ENCODE measurements around the gene MTMR10.

The MTMR10 gene

GRCh38 chr15:30991255-30992235 is at the start of gene MTMR10:
TSS of gene MTMR10 (minus strand) at chr15:30991628. CDS start at chr15:30991506, 122 bp downstream.
- peak; percentile 65 for DNase-seq

GRCh38 chr15:31040611-31041010 is 49.2 kb upstream of the MTMR10 start:
- no peak for DNase-seq

DNA sequence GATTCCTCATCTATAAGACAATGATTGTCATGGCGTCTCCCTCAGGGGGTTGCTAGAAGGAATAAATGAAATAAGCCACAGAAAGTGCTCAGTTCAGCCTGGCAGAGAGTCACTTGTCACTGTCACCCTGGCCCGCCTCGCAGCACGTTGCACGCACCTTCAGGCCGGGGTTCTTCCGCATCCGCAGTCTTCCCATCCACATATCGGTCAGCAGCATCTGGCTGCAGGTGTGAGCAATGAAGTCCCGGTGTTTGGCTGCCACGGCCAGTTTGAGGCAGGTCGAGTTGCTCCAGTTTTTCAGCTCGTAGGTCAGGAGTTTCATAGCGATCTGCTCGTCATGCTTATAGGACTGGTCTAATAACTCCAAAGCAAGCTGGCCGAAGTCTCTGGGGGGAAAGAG is 48.5 kb upstream of the MTMR10 start:
- no peak for DNase-seq

GRCh38 chr15:31037731-31038477 is 46.5 kb upstream of the MTMR10 start:
- no peak for DNase-seq

- no peak for DNase-seq
Observed at GRCh38 chr15:31036783-31037182, 45.4 kb upstream of the MTMR10 start.

GRCh38 chr15:31035610-31036009 is 44.2 kb upstream of the MTMR10 start:
- DNase-seq, result no peak

DNA sequence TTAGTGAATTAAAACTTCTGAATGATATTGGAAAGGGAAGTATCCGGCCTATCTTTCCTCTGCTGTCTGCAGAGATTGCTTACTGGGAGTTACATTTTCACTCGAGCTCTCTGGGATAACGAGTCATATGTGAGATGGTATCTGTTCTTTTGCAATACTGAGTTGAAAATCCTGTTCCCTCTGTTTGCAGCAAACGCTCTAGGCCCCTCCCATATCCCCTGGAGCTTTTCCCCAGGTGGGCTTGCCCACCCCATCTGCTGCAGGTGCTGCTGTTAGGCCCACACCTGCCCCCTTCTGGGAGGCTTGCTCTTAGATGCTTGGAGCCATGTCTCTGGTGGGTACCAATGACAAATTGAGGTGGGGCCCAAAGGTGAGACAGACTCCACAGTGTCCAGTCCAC is 42.7 kb upstream of the MTMR10 start:
- DNase-seq, result no peak

DNA sequence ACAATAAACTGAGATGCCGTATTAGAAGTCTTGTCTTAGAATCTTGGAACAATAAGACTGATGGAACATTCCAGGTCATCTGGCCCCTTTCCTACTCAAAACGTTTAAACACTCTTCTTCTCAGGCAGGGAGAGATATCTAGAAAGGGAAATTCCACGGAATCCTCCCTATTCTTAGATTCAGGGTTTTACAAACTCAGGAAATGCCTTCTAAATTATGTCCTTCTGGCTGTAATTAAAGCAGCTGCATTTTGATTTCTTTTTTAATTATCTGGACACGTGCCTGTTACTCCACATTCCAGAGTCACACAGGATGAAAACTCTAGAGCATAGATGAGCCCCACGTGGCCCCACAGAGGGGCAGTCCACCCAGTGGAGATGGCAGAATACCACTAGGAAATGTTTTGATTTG is 41.5 kb upstream of the MTMR10 start:
- DNase-seq, result no peak

DNA sequence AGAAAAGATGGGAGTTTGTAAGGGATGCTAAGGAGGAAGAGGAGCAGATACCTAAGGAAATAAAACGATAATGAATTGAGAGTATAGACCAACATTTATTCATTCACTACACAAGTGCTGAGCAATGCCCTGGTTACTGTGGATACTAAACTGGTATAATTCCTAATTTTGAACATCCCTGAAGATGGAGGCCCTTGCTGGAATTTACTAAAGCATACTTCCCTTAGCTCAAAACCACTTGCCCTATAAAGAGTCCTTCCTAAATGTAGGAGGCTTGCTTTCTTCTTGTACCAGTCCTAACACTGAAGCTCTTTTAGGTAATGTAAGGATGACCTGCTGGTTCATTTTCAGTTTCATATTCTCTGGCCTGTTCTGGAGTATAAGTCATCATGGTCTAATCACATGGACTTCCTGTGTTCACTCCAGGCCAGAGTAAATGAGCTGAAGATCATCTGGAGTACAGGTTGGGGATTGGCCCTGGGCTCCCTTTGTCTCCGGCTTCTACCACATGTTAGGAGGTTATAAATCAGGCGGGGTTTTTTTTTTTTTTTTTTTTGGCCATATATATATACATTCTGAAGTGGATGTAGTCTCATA is 40.1 kb upstream of the MTMR10 start:
- no peak for DNase-seq

GRCh38 chr15:31027910-31028578 is 36.6 kb upstream of the MTMR10 start:
- no peak for DNase-seq

DNA sequence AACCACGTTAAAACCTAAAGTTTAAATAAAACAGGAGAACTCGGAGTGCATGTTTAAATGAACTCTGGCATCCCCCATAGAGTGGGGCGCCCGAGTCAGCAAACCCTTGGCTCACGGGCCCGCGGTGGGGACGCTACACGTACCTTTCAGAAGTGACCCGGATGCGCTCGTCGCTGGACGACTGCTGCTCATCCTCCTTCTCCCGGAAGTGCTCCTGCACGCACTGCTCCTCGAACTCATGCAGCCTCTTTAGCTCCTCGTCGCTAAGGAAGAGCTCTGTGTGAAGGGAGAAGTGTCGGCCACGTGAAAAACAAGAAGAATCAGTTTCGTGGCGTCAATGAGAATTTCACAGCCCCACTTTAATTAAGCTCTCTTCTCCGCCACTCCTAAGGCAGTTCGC is 34.6 kb upstream of the MTMR10 start:
- no peak for DNase-seq

- no peak for DNase-seq
Observed at GRCh38 chr15:31024979-31025378, 33.6 kb upstream of the MTMR10 start.

DNA sequence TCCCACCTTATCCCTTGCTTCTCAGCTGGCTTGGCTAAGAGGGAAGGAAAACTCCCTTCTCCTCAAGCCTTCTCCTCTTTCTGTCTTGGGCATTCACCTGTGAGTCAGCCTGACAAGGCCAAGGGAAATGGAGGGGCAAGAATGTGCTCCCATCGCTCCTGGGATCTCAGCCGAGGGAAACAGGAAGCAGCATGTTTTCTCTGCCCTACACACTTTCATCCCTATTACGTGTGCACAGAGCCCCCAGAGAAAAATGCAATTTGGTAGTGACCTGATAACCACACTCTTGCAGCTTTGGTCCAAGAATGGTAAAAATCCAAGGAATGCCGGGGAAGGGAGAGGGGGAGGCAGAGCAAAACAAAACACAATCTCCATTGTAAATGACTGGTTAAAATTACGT is 32.9 kb upstream of the MTMR10 start:
- DNase-seq, result no peak

DNA sequence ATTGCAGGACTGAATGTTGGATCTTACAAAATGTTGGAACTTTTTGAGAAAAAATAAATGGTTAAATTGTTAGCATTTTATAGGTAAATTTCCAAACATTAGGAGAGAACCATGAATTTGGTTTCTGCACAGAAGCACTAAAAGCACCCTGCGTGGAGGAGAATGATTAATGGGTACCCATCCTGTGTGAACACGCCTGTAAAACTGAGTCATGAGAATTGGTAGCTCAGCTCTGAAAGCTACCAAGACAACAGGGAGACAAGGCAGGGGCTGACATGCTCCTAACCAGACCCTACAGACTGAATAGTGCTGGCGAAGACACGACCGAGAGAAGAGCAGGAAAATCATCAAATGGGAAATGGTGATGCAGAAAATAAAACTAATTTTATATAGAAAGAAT is 32.4 kb upstream of the MTMR10 start:
- DNase-seq, result no peak

- DNase-seq, result no peak
Observed at GRCh38 chr15:31021067-31021665, 29.7 kb upstream of the MTMR10 start.

- DNase-seq, result no peak
Observed at GRCh38 chr15:31020542-31020941, 29.1 kb upstream of the MTMR10 start.

DNA sequence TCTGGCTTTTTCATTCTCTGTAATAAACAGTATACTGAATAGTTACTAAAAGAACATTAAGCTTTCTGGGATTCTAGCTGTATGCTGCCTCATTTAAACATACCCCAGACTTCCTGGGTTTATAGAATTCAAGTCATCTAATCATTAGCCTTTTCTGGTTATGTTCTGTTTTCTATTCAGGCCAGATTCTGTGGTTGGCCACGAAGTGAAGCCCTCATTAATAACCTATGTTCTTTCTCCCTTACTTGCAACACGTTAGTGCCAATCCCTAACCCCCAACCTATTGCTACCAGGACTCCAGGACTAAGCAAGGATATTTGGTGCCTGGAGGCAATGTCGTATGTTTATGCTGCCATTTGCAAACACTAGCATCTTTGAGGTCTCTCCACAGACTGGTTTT is 28.6 kb upstream of the MTMR10 start:
- DNase-seq, result no peak

GRCh38 chr15:31017311-31017710 is 25.9 kb upstream of the MTMR10 start:
- no peak for DNase-seq

DNA sequence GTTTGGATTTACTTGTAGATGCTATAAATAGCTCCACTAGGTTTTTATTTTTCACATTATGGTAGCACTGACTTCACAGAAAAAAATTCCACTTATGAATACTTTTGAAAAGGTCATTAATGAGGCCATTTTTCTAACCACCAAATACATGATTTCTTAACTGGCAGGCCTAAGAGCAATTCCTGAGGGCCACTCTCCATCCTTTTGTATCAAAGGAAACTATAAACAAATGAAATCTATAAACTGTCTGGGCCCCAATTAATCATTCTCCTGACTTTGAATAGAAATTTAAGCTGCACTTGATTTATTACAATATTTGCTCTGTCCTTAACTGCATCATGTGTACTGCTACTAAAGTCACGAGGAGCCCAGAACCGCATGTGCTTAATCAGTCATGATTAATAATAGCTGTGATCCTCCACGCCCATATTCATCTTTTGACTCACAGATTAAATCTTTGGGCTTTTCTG is 25.1 kb upstream of the MTMR10 start:
- no peak for DNase-seq

GRCh38 chr15:31014608-31014925 is 23.1 kb upstream of the MTMR10 start:
- no peak for DNase-seq

DNA sequence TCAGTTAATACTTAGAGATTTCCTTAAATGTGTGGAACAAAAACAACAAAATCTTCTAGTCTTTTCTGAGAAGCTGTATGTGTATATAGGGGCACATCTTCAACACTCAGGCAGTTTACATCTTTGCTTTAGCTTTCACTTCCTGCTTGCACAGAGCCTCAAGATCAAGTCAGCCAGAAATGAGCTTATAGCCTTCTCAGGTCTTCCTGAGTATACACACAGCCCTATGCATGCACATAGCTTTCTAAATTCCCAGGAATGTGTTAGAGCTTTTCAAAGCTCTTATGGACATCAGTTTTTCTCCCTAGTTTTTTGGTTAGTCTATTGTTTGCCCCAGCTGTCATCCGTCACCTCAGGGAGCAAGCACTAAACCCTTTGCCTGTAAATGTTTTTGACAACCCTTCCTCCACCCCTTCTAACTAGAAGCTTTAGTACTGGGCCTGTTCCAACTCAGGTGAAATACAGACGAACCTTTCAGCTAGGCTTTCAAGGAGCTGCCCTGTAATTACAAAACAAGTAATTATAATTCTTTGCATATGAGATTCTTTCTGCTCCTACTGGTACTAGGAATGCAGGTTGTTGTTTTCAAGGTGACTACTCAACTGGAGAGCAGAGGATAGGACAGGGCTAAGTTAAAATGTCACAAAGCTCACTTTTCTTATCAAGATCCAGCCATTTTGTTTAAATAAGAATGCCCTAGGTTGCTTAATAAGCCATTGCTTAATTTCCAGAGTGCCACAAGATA is 22.6 kb upstream of the MTMR10 start:
- DNase-seq, result no peak

DNA sequence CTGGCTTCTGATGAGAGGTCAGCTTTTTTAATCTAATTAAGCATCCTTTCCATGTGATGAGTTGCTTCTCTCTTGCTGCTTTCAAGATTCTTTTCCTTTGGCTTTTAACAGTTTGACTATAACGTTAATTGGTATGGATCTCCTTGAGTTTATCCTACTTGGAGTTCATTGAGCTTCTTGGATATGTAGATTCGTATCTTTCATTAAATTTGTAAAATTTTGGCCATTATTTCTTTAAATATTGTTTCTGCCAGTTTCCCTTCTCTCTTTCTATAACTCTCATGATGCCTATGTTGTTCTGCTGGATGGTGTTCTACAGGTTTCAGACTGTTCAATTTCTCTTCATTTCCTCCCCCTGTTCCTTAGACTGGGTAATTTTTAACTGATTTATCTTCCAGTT is 21.0 kb upstream of the MTMR10 start:
- no peak for DNase-seq
